Neutrophil (primary cell): ENCODE measurements around the gene COL5A3.

Experiments
- H3K27ac ChIP-seq: fragments of 200-600 bp; sonication (generic); 2 replicates; pipeline ENCODE4 v1.5.1; 2016; ENCODE audit warnings: mild to moderate bottlenecking, moderate library complexity
- H3K27me3 ChIP-seq: fragments of 200-600 bp; sonication (generic); 2 replicates; pipeline ENCODE4 v1.6.0; 2016; ENCODE audit warnings: mild to moderate bottlenecking
- H3K36me3 ChIP-seq: fragments of 200-600 bp; sonication (generic); 2 replicates; pipeline ENCODE4 v1.5.1; 2017
- H3K4me1 ChIP-seq, 2 experiments: fragments of 200-600 bp in 1 of 2; sonication (generic) in 1 of 2; 1 replicate in 1 of 2; 2 replicates in 1 of 2; pipeline versions ENCODE4 v1.5.1 to v1.6.1; 2013 to 2016; ENCODE audit warnings: low read depth in 1 of 2, low read length in 1 of 2, mild to moderate bottlenecking in 1 of 2, moderate library complexity in 1 of 2; ENCODE audit not compliant: control insufficient read depth in 1 of 2, insufficient read depth in 1 of 2
- H3K4me3 ChIP-seq, 2 experiments: fragments of 200-600 bp in 1 of 2; sonication (generic) in 1 of 2; 1 replicate in 1 of 2; 2 replicates in 1 of 2; pipeline ENCODE4 v1.5.1; 2013 to 2016; ENCODE audit warnings: low read depth in 1 of 2, low read length in 1 of 2, mild to moderate bottlenecking in 1 of 2, moderate library complexity in 1 of 2
- H3K9me3 ChIP-seq: fragments of 200-600 bp; sonication (generic); 2 replicates; pipeline ENCODE4 v1.5.1; 2016
- CTCF ChIP-seq: fragments of 200-600 bp; sonication (generic); IDR thresholded peaks from 2 replicates; pipeline ENCODE4 v1.5.1; 2016; ENCODE audit warnings: antibody characterized with exemption

The COL5A3 gene

GRCh38 chr19:9943744-9944143 is 66.6 kb downstream of the COL5A3 start:
- Histone ChIP-seq H3K27ac (no peak overlapping the region), H3K4me3 (no peak overlapping the region), H3K9me3 (no peaks in the 10 kb centered on the region), H3K4me1 (no peaks in the 10 kb centered on the region), H3K36me3 (no peaks in the 10 kb centered on the region), H3K27me3 (peaks cover 11% of the 10 kb centered on the region)
- no peak for TF ChIP-seq CTCF

DNA sequence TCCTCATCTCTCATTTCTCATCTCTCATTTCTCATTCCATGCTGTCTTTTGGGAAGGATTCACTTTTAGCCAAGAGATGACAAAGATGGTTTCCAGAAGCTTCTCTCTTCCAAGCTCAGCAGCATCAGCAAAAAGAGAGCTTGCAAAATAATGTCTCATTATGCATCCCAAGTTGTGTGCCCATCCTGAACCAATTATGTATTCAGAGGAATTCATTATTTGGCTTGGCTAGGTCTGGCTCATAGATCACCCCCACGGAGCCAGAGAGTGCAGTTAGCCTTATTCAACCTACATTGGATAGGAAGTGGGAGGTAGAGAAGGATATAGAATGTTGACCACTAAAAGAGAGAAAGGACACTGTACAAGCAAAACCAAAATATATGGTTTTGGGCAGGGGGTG is 68.6 kb downstream of the COL5A3 start:
- H3K27ac ChIP-seq, result no peak overlapping the region
- no peaks in the 10 kb centered on the region for H3K4me1 ChIP-seq
- H3K9me3 ChIP-seq, result no peaks in the 10 kb centered on the region
- H3K27me3 ChIP-seq, result peaks cover 32% of the 10 kb centered on the region
- TF ChIP-seq CTCF, result no peak
- H3K36me3 ChIP-seq, result no peaks in the 10 kb centered on the region
- no peak overlapping the region for H3K4me3 ChIP-seq

- H3K9me3 ChIP-seq, result no peaks in the 10 kb centered on the region
- no peak overlapping the region for H3K27ac ChIP-seq
- no peak overlapping the region for H3K4me3 ChIP-seq
- H3K27me3 ChIP-seq, result peaks cover 36% of the 10 kb centered on the region
- no peak for TF ChIP-seq CTCF
- no peaks in the 10 kb centered on the region for H3K36me3 ChIP-seq
- no peaks in the 10 kb centered on the region for H3K4me1 ChIP-seq
These were observed 69.1 kb downstream of the COL5A3 start for GRCh38 chr19:9941231-9941630.

- Histone ChIP-seq H3K4me3 (no peak overlapping the region), H3K27me3 (peaks cover 41% of the 10 kb centered on the region), H3K27ac (no peak overlapping the region), H3K4me1 (no peaks in the 10 kb centered on the region), H3K9me3 (no peaks in the 10 kb centered on the region), H3K36me3 (no peaks in the 10 kb centered on the region)
- TF ChIP-seq CTCF, result no peak
These were observed 69.5 kb downstream of the COL5A3 start for GRCh38 chr19:9940778-9941177.

- peaks cover 54% of the 10 kb centered on the region for H3K27me3 ChIP-seq
- no peak for TF ChIP-seq CTCF
These were observed 70.9 kb downstream of the COL5A3 start for GRCh38 chr19:9939301-9939913.

More at GRCh38 chr19:9939301-9939913, 70.9 kb downstream of the COL5A3 start:
- Histone ChIP-seq H3K9me3 (no peaks in the 10 kb centered on the region), H3K4me1 (no peaks in the 10 kb centered on the region), H3K4me3 (no peak overlapping the region), H3K27ac (no peak overlapping the region), H3K36me3 (no peaks in the 10 kb centered on the region)
